HL-60 (cell line): ENCODE measurements around the gene IGSF6.

Experiments used
- CTCF ChIP-seq: IDR thresholded peaks from one replicate; pipeline ENCODE4 v1.5.1; 2011; ENCODE audit warnings: low read length, control low read depth, inconsistent platforms; ENCODE audit not compliant: insufficient read depth
- POLR2AphosphoS5 ChIP-seq: IDR thresholded peaks from 2 replicates; pipeline ENCODE4 v1.6.1; 2012; ENCODE audit warnings: low read depth
- SPI1 ChIP-seq: IDR thresholded peaks from 2 replicates; pipeline ENCODE4 v1.6.1; 2012; ENCODE audit warnings: low read depth, mild to moderate bottlenecking, borderline replicate concordance

GRCh38 chr16:21698169-21699032 lies 46.0 kb upstream of the IGSF6 start:
- no peak for TF ChIP-seq CTCF
- no peak for TF ChIP-seq POLR2AphosphoS5
- no peak for TF ChIP-seq SPI1
